Activated CD8-positive, alpha-beta memory T cell treated with anti-CD3 and anti-CD28 coated beads, Interleukin-2, amount 50 U/mL, for 48 hours (primary cell): ENCODE data around the gene SAMD13.
"Not testable (repeated sequence)": the region's sequence is repeated elsewhere in the genome, so short reads cannot be mapped to it uniquely, and the experiment has no call there.

Source experiments
- DNase-seq: peaks from one replicate; pipeline ENCODE4 v3.0.0-alpha.2; 2020

The SAMD13 gene

DNA sequence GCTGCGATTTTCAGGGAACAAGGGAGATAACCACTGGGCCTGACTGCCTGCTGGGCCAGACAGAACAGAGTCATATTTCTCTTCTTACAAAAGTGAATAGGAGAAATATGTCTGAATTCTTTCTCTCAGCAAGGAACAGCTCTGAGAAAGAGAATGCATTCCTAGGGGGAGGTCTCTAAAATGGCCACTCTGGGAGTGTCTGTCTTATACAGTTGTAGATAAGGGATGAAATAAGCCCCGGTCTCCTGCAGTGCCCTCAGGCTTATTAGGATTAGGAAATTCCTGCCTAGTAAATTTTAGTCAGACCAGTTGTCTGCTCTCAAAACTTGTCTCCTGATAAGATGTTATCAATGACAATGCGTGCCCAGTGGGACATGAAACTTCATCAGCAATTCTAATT lies 14.1 kb upstream of the SAMD13 start:
- DNase-seq = not testable (repeated sequence)

DNA sequence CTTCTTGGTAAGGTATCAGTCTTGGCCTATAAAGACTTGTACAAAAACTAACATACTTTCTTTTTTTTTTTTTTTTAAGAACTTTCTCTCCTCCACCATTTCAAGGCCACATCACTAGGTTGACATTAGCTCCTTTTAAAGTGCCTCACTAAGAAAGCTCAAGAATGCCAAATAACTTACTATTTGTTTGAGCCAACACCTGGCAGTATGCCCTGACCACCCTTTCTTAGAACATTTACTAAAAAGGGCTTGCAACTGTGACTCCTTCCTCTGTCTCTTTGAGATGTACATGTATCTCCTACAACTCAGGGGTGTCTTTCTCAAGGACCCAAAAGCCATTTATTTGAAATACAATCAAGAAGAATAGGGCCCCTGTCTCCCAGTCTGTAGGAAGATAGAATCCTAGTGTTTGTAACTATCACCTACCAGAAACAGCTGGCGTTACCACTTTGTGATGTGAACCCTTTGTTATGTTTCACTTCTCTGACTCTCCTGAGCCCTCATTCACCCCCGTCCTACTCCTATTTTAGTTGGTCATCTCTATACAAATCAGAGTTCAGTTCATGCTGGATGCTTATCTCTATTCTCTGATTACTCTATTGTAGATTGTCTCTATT lies 12.2 kb upstream of the SAMD13 start:
- no peak for DNase-seq

DNA sequence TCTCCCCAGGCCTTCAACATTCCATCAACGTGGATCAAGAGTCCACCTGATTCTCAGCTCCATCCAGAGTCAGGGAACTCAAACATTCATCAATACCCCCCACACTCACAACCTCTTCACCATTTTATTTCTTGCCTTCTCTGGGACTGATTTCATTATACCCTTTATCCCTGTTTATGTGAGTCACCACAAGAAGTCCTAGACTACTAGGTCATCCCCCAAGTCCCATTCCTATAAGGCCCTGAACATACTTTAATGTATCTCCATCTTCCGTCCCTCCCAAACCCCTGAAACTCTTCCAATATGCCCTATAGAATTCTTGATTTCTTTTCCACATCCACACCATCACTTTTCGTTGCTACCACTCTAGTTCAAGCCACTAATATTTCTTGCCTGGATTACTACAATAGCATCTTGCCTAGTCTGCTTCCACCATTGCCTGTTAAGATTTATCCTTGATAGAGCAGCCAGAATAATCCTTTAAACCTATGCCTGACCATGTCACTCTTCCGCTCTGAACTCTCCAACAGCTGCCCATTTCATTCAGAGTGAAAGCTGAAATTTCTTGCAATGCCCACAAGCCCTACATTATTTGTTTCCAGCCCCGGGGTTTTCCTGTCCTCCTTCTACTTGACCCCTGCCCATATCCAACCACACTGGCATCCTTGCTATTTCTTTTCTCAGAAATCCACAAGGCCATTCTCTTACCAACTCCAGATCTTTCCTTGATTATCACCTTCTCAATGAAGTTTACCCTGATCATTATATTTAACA lies 9.4 kb upstream of the SAMD13 start:
- DNase-seq = no peak

DNA sequence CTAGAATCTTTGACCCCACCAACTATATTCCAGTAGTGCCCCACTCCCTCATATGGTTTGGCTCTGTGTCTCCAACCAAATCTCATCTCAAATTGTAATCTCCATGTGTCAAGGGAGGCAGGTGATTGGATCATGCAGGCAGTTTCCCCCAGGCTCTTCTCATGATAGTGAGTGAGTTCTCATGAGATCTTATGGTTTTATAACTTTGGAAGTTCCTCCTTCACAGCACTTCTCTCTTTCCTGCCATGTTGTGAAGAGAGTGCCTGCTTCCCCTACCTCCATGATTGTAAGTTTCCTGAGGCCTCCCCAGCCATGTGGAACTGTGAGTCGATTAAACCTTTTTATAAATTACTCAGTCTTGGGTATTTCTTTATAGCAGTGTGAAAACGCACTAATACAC lies 7.7 kb upstream of the SAMD13 start:
- no peak for DNase-seq

DNA sequence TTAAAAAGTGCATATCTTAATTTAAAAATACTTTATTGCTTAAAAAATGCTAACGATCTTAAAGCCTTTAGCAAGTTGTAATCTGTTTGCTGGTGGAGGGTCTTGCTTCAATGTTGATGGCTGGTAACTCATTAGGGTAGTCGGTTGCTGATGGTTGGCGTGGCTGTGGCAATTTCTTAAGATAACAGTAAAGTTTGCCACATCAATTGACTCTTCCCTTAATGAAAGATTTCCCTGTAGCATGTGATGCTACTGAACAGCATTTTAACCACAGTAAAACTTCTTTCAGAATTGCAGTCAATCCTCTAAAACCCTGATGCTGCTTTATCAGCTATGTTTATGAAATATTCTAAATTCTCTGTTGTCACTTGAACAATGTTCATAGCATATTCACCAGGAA lies 6.8 kb upstream of the SAMD13 start:
- DNase-seq = no peak

DNA sequence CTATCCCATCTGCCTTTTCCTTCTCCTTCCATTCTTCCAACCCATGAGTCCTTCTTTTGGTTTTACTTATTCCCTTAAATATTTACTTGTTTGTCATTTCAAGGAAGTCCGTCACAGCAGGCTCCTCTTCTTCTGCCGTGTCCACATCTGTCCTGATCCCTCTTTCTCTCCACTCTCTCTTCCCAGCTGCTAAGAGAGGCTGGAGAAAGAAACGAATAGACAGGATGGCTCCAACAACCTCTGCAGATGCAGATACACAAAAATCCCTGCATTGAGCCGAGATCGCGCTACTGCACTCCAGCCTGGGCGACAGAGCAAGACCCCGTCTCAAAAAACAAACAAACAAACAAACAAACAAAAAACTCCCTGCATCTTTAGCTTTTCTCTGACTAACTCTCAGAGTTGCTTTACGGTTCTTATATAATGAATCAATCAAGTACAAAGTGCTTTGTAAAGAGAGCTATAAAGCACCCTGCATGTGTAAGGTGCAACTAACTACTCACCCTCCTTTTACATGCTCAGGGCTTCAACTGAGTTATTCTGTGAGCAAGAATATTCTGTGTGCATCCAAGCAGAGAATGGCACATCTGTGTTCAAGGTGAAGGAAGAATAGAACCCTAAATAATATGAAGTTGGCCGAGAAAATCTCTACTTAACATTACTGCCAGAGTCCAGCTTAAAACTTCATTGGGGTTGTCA lies 3.8 kb upstream of the SAMD13 start:
- no peak for DNase-seq

DNA sequence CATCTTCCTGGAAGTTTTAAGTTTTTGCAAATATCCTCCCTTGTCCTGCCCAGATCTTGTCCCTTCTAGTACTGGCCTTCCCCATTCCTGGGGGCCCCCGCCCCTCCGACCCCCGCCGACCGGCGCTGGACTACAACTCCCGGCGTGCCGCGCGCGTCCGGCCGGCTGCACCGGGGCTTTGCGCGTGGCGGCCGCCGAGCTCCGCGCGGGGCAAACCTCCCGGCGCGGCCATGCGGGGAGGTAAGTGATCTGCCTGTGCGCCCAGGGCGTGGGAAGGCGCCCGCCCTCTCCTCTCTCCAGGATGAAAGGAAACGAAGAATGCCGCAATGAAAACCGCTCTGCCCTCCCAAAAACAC lies 3.2 kb upstream of the SAMD13 start:
- DNase-seq = peak; percentile 76

DNA sequence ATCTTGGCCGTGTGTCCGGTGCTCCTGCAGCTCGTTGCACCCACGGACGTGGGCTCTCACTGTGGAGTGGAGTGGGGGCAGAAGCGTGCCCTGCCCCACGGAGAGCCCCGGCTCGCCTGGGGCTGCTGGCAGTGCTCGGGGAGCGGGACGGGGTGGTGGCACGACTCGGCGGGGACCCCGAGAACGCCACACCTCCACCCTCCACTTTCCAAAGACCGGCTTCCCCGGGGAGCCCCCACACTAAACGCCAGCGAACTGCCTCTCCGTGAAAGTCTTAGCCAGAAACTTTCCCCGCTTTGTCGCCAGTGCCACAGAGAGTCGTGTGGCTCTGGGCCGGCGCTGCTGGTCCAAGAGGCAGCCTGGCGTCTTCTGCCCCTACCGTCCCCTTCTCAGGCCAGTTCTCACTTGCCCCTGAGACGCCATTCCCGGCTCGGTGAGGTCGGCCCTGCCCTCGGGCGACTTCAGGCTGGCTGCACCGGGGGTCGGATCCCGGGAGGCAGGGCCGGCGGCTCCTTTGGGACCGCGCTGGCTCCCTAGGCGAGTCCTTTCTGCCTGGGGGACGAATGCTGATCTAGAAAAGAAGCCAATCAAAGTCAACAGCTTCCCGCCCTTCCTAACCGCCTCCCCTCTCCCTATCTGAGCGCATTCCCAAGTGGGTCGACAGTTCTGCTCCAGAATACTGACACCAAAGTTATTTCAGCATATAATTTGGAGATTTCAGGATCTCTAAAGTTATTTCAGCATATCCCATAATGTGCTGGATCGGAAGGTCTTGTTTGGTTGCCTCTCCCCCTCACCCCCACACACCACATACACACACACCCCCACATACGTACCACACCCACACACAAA lies 2.6 kb upstream of the SAMD13 start:
- DNase-seq = peak; percentile 70

DNA sequence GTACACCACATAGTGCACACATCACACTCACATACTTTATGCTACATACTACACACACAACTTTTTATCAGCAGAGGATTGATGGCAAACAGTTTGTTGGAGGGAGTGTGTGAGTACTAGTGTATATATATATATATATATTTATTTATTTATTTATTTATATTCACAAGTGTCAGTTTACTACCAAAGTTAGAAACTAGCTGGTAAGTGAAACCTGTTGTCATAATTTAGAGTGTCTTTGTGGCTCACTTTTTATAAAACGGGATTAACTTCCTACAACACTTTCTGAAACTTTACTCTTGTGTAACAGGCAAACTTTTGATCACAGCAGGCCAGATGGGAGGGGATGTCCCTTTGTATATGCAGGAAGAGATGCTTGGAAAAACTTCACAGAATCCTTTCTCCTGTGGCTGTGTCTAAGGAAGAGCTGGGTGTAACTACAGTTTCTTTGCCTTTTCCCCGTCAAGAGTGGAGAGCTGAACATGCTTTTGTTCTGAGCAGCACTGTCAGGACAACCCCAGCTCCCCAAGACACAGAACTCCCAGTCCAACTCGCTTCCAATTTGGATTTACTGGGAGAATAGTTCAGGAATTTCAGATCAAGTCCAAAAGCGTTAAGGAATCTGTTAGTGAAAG lies 1.9 kb upstream of the SAMD13 start:
- no peak for DNase-seq

DNA sequence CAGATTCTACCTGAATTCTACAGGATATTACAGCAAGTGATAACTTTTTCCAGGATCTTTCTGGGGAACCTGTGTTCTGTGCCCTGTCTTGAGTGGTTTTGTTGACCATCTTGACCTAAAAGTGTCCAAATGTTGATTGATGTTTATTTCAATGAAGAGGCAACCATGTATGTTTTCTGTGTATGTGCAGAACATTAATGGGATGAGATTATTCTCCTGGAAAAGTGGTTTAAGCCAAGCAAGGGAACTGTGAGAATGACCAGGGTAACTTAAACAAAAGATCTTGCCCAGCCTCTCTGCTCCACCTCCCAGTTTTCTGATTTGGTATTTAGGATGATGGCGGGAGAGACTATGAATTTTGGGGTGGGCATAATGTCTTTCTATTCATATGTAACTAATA lies 1.0 kb upstream of the SAMD13 start:
- DNase-seq = no peak

DNA sequence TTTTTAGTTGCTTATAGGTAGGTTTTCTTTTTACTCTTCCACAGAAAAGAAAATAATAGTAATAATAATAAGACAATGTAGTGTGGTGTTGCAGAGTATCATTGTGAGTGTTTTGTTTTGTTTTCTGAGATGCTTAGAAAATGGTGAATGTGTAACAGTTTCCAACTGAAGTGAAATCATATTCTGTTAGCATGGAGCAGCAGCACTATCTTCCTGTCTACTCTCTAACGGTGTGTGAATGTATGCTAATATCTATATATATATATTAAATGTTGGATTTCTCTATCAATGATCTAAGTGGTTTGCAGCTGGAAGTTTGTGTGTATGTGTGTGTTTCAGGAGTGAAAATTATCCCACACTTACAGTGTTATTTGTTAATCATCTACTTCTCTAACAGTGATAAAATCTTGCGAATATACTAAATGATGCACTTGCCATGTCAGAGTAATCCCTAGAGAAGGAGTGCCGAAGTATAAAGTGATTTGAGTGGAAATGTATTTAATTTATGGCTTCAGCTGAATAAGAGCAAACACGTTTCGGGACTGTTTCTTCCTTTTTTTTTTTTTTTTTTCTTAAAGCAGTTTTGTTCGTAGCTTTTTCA lies 377 bp downstream of the SAMD13 start:
- DNase-seq = no peak

DNA sequence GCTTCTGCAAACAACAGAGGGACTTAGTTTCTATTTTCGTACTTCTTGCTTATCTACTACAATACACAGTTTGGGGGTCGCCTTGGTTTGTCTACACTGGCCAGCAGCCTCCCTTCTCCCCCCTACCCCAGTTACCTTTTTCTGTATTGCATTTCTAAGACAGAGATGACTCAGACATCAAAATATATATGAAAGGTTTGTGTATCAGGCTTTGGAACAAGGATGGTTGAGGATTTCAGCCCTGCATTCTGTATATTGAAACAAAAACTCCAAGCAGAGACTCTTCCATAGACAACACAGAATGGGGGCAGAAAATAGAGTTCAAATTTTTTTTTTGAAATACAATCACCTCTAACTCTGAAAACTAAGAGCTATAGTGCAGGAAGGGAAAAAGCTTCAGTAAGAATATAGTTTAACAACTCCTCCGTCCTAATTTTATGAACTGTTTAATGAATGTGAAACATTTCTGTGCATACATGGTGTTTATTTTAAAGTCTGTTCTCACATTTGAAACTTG lies 1.9 kb downstream of the SAMD13 start:
- DNase-seq = no peak

DNA sequence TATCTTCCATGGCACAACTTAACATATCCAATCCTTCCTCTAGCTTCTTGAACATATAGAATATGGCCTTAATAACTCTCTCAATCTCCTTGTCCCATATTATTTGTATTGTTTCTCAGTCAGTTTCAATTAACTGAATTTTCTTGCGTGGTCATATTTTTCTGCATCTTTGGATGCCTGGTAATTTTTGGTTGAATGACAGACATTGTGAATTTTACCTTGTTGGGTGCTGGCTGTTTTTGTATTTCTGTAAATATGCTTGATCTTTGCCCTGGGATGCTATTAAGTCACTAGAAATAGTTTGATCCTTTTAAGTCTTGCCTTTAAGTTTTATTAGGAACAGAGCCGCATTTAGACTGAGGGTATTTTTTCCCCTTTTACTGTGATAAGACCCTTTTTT lies 5.9 kb downstream of the SAMD13 start:
- DNase-seq = no peak

DNA sequence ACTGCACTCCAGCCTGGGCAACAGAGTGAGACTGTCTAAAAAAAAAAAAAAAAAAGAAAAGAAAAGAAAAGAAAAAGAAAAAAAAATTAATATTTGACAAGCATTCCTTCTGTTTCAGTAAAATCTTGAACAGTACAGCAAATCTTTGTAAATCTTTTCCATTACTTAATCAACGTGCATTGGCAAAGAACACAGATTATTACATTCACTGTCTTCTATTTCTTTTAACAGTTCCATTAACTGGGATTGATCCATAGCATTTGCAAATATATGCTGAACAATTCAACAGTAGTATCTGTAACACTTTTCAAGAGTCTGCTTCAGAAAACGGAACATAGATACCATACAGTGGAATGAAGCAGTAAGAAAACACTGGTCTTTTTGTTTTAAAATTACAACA lies 9.8 kb downstream of the SAMD13 start:
- DNase-seq = no peak

DNA sequence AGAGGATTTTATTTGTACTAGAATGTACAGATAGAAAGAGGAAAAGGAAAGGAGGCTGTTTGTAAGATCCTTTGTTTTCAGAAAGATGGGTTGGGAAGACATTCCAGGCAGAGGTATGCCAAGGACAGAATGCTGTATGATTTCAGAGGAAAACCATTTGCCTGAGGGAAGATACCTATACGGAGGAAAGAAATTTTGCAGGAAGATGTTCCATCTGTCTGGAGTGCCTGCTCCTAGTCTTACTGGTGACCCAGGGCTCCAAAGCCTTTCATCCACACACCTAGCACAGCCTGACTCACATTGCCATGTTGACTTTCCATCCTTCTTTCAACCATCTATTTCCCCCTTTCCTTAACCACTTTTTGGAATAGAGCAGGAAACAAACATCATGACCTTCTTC lies 18.2 kb downstream of the SAMD13 start:
- DNase-seq = no peak

DNA sequence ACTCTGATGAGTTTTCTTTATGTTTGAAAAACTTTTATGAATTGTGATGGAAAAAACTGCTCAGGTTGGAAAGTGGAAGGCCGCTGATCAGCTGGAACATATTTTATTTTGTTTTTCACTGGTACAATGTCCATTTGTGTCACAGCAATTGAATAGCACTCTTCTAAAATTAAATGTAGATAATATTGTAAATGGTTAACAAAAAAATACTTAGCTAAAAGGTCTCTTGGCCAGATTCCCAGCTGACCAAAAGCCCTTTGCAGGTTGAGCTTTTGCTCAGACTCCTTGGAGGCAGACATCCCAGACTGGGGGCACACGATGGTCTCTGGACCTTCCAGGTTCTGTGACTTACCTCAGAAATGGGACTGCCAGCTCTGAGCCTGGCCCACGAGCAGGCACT lies 26.3 kb downstream of the SAMD13 start:
- no peak for DNase-seq

DNA sequence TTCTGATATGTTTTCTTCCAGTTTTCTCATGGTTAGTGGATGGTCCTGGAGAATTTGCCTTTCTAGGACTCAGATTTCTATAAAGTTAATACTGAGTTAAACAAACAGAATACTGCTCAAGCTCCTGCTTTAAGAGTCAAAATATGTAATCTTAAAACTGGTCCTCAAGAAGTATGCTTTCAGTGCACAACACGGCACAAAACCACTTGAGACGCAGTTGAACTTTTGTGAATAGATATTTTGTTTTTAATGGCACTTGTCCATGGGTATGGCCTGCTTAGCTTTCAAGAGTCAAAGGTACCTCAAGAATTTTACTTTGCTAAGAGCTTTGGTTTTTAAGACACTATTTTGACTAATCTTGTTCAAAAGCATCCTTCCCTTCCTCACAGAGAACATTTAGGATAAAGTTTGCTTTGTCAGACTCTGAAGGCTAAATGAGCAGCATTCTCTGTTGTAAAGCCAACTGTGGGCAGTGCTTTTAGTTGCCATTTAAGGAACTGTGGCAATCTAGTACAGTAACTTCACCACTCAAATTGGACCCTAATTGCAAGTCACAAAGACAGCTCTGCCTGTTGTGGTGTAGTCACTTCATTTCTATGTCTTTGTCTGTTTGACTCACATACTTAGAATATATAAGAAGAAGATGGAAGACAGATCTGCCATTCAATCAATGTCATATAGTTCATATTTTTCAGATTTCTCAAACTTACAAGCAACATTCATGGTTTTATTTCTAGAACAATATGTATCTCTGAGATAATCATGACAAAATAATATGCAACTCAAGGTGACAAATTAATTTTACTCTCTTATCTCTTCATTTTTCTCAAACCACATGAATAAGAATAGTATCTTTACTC lies 28.8 kb downstream of the SAMD13 start:
- DNase-seq = no peak

DNA sequence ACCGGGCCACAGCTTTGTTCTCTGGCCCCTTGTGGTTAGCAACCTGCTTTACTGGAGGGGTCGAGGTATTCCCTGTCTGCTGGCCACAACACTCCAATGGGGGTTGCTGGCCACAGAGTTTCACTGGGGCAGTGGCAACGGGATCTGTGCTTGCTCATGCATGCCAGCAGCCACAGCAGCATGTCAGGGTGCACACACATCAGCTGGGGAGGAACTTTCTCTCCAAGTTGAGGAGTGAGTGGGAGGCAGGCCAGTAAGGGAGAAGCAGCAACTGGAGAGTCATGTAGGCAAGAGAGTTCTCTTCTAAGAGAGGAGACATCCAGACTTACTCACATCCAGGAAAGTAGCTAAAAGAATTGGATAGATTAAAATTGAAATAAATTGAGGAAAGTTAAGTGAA lies 38.0 kb downstream of the SAMD13 start:
- DNase-seq = no peak

DNA sequence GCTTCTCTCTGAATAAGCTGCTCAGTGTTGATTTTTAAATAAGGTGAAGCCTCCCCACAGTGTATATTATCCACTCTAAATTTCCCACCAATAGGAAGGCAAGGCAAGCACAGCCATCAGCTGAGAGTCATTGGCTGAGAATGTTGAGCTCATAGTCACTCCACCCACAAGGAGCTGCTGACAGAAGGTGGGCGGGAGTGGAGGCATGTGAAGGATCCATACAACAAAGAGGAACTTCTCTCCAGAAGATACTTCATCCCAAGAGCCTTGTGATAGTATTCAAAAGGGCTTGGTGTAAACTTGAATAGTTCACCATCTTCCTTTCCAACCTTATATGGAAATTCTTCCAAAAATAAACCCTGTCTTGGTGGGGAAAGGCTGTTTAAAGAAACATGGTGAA lies 42.8 kb downstream of the SAMD13 start:
- no peak for DNase-seq

DNA sequence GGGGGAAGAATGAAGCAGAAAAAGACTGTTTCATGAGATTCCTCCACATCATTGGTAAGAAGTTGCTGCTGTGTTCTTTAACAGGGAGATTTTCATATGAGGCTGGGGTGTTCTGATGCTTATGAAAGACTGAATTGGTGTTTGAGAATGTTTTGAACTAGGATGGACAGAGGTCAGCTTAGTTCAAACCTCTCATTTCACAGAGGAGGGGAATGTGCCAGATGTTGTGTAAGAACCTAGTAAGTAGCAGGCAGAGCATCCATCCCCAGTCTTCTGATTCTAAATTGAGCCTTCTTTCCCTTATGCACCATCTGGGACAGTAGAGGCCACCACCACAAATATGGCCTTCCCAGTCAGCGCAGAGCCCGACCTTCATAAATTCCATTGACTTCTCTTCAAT lies 43.7 kb downstream of the SAMD13 start:
- DNase-seq = no peak

DNA sequence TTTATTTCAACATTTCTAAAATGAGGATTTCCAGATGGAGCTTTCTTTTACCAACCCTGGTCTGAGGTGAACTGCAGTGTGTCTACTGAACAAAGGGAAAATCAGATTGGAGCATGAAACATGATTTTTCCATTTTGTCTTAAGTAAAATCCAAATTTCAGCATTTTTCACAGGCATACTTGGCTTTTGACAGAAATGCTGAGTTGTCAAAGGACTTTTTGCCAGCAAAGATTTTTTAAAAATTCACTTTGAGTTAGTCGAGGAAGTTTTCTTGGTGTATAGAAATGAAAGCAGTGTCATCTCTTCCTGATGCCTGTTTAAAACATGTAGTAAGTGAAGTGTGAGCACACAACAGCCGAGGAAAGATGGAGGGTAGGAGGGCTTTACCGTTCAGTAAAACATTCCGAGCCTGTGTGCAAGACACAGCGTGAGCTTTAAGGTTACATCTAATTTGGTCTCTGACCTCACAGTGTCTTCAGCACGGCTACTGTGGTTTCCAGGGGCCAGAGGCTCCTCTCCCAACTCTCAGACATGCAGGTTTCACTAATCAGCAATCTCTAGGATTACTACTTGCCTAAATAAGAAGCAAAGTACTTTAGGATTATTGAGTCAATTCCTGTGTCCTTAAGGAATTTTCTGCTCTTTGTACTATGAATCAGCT lies 45.9 kb downstream of the SAMD13 start:
- no peak for DNase-seq
